H1 (cell line): Measurements from ENCODE around the gene TNC. TPM values are rescaled to one million over a fixed set of nuclear protein-coding genes. Genes with fewer than 3 reads are reported as not detected.

Source experiments
- CHD7 ChIP-seq: fragments of 300-600 bp; sonication (generic); IDR thresholded peaks from 2 replicates; pipeline ENCODE4 v1.7.1; 2012; ENCODE audit warnings: low read length, moderate library complexity, mild to moderate bottlenecking, inconsistent platforms; ENCODE audit not compliant: insufficient replicate concordance
- CREB1 ChIP-seq: IDR thresholded peaks from 2 replicates; pipeline ENCODE4 v1.6.1; 2012; ENCODE audit warnings: inconsistent platforms
- KDM1A ChIP-seq: fragments of 200-600, 300-600 bp; sonication (generic); IDR thresholded peaks from 2 replicates; pipeline ENCODE4 v1.7.1; 2016; ENCODE audit warnings: mild to moderate bottlenecking, low read length, borderline replicate concordance
- MAFK ChIP-seq: IDR thresholded peaks from 2 replicates; pipeline ENCODE4 v1.6.1; 2012; ENCODE audit warnings: low read depth, mild to moderate bottlenecking, improper control_type of control experiment, low read length
- RXRA ChIP-seq: IDR thresholded peaks from 2 replicates; pipeline ENCODE4 v1.6.1; 2011; ENCODE audit warnings: low read depth, mild to moderate bottlenecking, low read length, moderate library complexity; ENCODE audit not compliant: insufficient read depth
- SP4 ChIP-seq: IDR thresholded peaks from 2 replicates; pipeline ENCODE4 v1.6.1; 2012; ENCODE audit warnings: low read length, inconsistent platforms
- SUZ12 ChIP-seq: fragments of 200-600 bp; sonication (generic); IDR thresholded peaks from 2 replicates; pipeline ENCODE4 v1.6.1; 2012; ENCODE audit warnings: mild to moderate bottlenecking, inconsistent platforms, low read length, moderate library complexity, mixed read lengths
- polyA plus RNA-seq, 7 experiments: library from polyadenylated mRNA; depleted of rRNA in 3 of 7; stranded (reverse) in 5 of 7; unstranded in 2 of 7; fragments of >200 nt in 5 of 7; fragments of 200-250 nt in 2 of 7; gene quantifications; 1 replicate in 5 of 7; 2 replicates in 1 of 7; 4 replicates in 1 of 7; pipeline versions ENCODE4 v1.2.1 to v1.2.3, GENCODE V29; 2011 to 2013; ENCODE audit warnings: missing spikeins in 2 of 7, mixed read lengths in 2 of 7
- total RNA-seq: library from RNA; stranded (reverse); fragmentation: NEBNext Ultra II Directional; extraction: Animal tissue kit (Norgen Biotek cat#: 25700); gene quantifications from 2 replicates; pipeline ENCODE4 v1.2.1, GENCODE V29; 2021

TNC gene
- total and polyA plus RNA-seq, 2 of the 8 experiments (the other 6 are each of a cell fraction or from before 2014, with no cell fraction given): 6.2 to 11.4 TPM

- TF ChIP-seq CHD7 (no peak), KDM1A (no peak), SUZ12 (no peak), CREB1 (no peak), RXRA (no peak), MAFK (no peak), SP4 (no peak)
- TF ChIP-seq, all 59 proteins: peak for 0
These were observed 128.2 kb downstream of the TNC start (continued) for GRCh38 chr9:114989600-114990410.
